ENCODE results near the gene KANSL2.

Gene KANSL2

DNA sequence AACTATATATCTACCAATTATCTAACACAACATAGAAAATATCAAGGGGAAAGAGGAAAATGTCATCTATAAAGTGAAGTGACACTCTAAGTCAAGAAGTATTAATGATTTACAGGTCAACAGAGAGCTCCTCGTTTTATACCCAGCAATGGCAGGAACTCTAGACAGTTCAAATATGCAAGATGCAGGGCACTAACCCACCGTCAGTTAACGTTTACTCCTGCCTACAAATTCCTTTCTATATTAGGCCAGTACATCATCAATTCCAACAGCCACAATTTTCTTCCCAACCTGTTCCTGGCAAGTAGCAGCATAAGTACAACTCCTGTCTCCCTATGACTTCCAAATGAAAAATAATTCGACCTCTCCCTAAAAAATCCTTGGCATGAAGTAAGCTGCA is 9.0 kb upstream of the KANSL2 start:
- H3K4me3 ChIP-seq (ENCODE audit: low read depth, low read length) = no peak overlapping the region
- TF ChIP-seq, protein P1, sequence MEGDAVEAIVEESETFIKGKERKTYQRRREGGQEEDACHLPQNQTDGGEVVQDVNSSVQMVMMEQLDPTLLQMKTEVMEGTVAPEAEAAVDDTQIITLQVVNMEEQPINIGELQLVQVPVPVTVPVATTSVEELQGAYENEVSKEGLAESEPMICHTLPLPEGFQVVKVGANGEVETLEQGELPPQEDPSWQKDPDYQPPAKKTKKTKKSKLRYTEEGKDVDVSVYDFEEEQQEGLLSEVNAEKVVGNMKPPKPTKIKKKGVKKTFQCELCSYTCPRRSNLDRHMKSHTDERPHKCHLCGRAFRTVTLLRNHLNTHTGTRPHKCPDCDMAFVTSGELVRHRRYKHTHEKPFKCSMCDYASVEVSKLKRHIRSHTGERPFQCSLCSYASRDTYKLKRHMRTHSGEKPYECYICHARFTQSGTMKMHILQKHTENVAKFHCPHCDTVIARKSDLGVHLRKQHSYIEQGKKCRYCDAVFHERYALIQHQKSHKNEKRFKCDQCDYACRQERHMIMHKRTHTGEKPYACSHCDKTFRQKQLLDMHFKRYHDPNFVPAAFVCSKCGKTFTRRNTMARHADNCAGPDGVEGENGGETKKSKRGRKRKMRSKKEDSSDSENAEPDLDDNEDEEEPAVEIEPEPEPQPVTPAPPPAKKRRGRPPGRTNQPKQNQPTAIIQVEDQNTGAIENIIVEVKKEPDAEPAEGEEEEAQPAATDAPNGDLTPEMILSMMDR (IDR thresholded peaks at IDR 0.05; ENCODE audit: insufficient read depth, low read depth, low read length, missing control alignments) = no peak

DNA sequence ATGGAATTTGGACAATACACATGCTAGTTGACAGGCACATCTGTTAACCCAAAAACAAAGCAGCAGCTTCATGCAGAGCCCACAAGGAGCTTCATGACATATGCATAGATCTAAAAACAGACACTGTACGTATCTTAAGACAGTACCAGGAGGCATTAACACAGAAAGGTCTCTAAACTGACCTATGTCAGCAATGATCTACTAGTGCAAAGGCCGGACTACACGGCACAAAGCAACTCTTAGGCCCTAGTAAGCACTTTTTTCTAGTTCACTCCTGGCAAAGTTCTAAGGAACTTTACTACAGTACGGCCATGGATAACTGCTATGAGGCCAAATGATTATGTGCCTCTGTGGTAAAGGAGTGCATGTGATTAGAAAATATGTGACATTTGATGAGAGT is 8.4 kb upstream of the KANSL2 start:
- no peak for DNase-seq (ENCODE audit: low read depth)
- no peak overlapping the region for H3K4me3 ChIP-seq (ENCODE audit: low read depth, low read length)
- TF ChIP-seq, protein P1 (IDR thresholded peaks at IDR 0.05; ENCODE audit: insufficient read depth, low read depth, low read length, missing control alignments) = no peak

More for the DNA sequence above, 9.0 kb upstream of the KANSL2 start:
- no peak for DNase-seq (ENCODE audit: low read depth)

DNA sequence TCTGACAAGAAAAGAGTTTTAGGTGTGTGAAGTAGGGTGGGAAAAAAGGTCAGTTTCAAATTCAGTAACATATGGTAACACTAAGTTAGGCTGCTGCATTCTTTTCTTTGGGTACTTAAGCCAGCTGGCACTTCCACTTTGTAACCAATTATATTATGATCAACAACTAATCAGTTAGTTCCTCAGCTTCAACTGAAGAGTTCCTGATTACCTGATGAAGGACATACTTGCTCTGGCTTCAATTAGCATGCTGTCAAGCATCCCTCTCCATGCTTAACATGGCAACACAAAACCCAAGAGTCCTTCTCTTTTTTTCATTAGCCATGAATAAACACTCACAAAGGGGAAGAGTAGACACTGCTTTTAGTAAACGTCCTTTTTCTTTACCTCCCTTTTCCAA is 6.8 kb upstream of the KANSL2 start:
- no peak for DNase-seq (ENCODE audit: low read depth)
- TF ChIP-seq, protein P1 (IDR thresholded peaks at IDR 0.05; ENCODE audit: insufficient read depth, low read depth, low read length, missing control alignments) = no peak
- no peak overlapping the region for H3K4me3 ChIP-seq (ENCODE audit: low read depth, low read length)

DNA sequence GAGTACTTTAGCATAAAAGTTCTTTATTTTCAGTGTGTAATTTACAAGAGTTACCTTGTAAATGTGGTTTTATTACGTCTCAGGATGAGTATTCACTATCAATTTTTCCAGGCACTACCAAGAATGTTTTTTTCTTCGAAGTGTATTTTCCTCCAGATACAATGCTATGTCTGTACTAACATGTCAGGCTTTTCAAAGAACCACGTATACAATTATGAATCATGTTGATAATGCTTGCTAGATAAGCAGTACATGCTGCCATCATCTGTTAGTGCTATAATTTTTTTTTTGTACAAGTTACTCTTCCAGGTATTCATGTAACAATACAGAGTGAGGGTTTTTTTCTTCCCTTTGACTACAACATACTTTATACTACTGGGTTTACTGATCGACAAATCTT is 5.6 kb upstream of the KANSL2 start:
- TF ChIP-seq, protein P1 (IDR thresholded peaks at IDR 0.05; ENCODE audit: insufficient read depth, low read depth, low read length, missing control alignments) = no peak
- DNase-seq (ENCODE audit: low read depth) = no peak
- H3K4me3 ChIP-seq (ENCODE audit: low read depth, low read length) = no peak overlapping the region

DNA sequence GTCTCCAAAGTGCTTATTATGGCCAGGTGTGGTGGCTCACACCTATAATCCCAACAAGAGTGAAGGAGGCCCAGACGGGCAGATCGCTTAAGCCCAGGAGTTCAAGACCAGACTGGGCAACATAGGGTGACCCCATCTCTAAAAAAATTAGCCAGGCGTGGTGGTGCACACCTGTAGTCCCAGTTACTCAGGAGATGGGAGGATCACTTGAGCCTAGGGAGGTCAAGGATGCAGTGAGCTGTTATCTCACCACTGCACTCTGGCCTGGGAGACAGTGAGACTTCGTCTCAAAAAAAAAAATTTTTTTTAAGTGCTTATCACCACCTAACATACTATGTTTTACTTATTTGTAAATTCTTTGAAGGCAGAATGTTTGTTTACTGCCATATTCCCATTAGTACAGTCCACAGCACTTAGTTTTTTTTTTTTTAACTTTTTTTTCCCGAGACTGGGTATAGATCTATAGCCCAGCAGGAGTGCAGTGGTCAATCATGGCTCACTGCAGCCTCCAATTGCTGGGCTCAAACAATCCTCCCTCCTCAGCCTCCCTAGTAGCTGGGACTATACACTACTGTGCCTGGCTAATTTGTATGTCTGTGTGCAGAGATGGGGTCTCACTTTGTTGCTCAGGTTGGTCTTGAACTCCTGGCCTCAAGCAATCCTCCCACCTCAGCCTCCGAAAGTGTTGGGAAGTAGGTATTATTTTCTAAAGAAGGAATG is 4.7 kb upstream of the KANSL2 start:
- TF ChIP-seq, protein P1 (IDR thresholded peaks at IDR 0.05; ENCODE audit: insufficient read depth, low read depth, low read length, missing control alignments) = no peak
- H3K4me3 ChIP-seq (ENCODE audit: low read depth, low read length) = no peak overlapping the region
- no peak for DNase-seq (ENCODE audit: low read depth)

DNA sequence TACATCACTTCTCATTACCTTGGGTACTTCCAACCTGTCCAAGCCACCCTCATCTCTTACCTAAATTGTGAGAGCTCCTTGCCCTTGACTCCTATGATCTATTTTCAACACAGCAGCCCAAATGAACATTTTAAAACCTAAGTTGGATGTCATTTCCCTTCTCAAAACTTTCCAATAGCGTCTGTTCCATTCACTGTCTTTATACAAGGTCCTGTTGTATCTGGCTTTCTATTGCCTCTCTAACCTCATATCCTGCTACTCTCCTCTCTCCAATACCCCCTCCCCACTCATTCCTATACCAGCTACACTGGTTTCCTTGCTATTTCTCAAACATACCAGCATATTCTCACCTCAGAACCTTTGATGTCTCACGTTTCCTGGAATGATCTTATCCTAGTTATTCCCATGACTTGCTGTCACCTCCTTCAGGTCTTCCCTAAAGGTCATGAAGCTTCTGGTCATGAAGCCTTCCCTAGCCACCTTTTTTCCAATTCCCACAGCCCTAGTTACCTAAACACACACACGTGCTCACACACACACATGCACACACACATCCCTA is 4.1 kb upstream of the KANSL2 start:
- TF ChIP-seq, protein P1 (IDR thresholded peaks at IDR 0.05; ENCODE audit: insufficient read depth, low read depth, low read length, missing control alignments) = no peak
- no peak for DNase-seq (ENCODE audit: low read depth)
- no peak overlapping the region for H3K4me3 ChIP-seq (ENCODE audit: low read depth, low read length)

DNA sequence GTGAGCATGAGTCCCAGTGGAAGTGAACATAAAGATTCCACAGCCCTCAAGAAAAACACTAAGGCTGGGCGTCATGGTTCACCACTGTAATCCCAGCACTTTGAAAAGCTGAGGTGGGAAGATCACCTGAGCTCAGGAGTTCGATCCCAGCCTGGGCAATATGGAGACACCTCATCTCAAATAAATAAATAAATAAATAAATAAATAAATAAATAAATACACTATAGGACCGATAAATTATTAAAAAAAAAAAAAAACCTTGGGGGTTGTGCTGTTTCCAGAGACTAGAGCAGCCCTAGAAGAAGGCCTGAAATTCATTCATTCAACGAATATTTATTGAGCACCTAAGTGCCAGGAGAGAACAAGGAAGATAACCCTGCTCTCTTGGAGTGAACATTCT is 1.5 kb upstream of the KANSL2 start:
- H3K4me3 ChIP-seq (ENCODE audit: low read depth, low read length) = no peak overlapping the region
- TF ChIP-seq, protein P1 (IDR thresholded peaks at IDR 0.05; ENCODE audit: insufficient read depth, low read depth, low read length, missing control alignments) = no peak

More for the DNA sequence above, 1.5 kb upstream of the KANSL2 start:
- no peak for DNase-seq (ENCODE audit: low read depth)
